Stomach (tissue), 9 donors: ENCODE results near the gene PHACTR3. TPM values are rescaled to one million over a fixed set of nuclear protein-coding genes. Genes with fewer than 3 reads are reported as not detected.

Source experiments
- DNase-seq, 2 donors: peaks; one replicate each; pipeline versions ENCODE4 v3.0.0 to v3.0.0-alpha.2; 2013 to 2019
- H3K27ac ChIP-seq, 5 donors: fragments of 200-600 bp in 4 of 5; sonication (generic) in 4 of 5; one replicate each; pipeline ENCODE4 v1.5.1; 2013 to 2019; ENCODE audit warnings: mild to moderate bottlenecking in 1 of 5, moderate library complexity in 1 of 5
- H3K27me3 ChIP-seq, 3 donors: fragments of 200-600 bp; sonication (generic); one replicate each; pipeline ENCODE4 v1.5.1; 2017 to 2019; ENCODE audit warnings: mixed run types in 1 of 3
- H3K36me3 ChIP-seq, 4 donors: fragments of 200-600 bp; sonication (generic); 1 replicate in 3 of 4; 2 replicates in 1 of 4; pipeline ENCODE4 v1.5.1; 2016 to 2019
- H3K4me1 ChIP-seq, 4 donors: fragments of 200-600 bp; sonication (generic); one replicate each; pipeline ENCODE4 v1.5.1; 2016 to 2019
- H3K4me3 ChIP-seq, 4 donors: fragments of 200-600 bp; sonication (generic) in 3 of 4; one replicate each; pipeline ENCODE4 v1.5.1; 2016 to 2019; ENCODE audit warnings: mild to moderate bottlenecking in 1 of 4
- H3K9me3 ChIP-seq, 4 donors: fragments of 200-600 bp; sonication (generic); one replicate each; pipeline ENCODE4 v1.5.1; 2016 to 2019
- EP300 ChIP-seq: sonication (generic); formaldehyde crosslinking; IDR thresholded peaks from one replicate; pipeline ENCODE4 v1.6.1; 2017; ENCODE audit warnings: antibody characterized with exemption
- POLR2A ChIP-seq, 4 donors: fragments of 450-650 bp; IDR thresholded peaks; one replicate each; pipeline ENCODE4 v1.6.1; 2016; ENCODE audit warnings: antibody characterized with exemption in 4 of 4, control low read depth in 2 of 4, mild to moderate bottlenecking in 1 of 4, moderate library complexity in 1 of 4
- POLR2AphosphoS5 ChIP-seq, 3 donors: sonication (generic); formaldehyde crosslinking; IDR thresholded peaks; one replicate each; pipeline ENCODE4 v1.6.1; 2016; ENCODE audit warnings: antibody characterized with exemption in 3 of 3
- WGBS, 5 donors: extraction: QIAGEN DNeasy Blood & Tissue Kit in 3 of 5; methylation state at CpG; one replicate each; pipeline versions ENCODE4 v1.1.5 to v1.1.7; 2013 to 2018; 5-methylcytosine and 5-hydroxymethylcytosine counted together
- intact Hi-C: fragments of 100-400 bp; cut with DNase I; formaldehyde crosslinking; loops from one replicate; pipeline ENCODE4 v1.15.1; 2023; ENCODE audit warnings: low total_unique reads
- polyA plus RNA-seq, 3 donors: library from polyadenylated mRNA; stranded (reverse); fragments of 200-250 nt; gene quantifications; one replicate each; pipeline ENCODE4 v1.2.3, GENCODE V29; 2013
- total RNA-seq, 5 donors: library from RNA; depleted of rRNA; stranded (reverse); fragments of >200 nt; gene quantifications; one replicate each; pipeline versions ENCODE4 v1.1.0 to v1.2.3, GENCODE V29; 2014 to 2016
- TF ChIP-seq, protein P1 (sequence below), 7 experiments: fragments of 450-650 bp in 4 of 7; fragments of 200-600 bp in 3 of 7; sonication (generic) in 3 of 7; IDR thresholded peaks; one replicate each; pipeline ENCODE4 v1.5.1; 2016 to 2019; ENCODE audit warnings: antibody characterized with exemption in 7 of 7, control low read depth in 2 of 7, mild to moderate bottlenecking in 1 of 7
- donor health status: healthy with polysubstance abuse.
- donor health status: Bipolar disorder and iron deficiency.
- donor health status: healthy.

PHACTR3 gene
- total and polyA plus RNA-seq, 8 donors = 0.55 to 3.7 (median 3.2) TPM; not detected in 3

DNA sequence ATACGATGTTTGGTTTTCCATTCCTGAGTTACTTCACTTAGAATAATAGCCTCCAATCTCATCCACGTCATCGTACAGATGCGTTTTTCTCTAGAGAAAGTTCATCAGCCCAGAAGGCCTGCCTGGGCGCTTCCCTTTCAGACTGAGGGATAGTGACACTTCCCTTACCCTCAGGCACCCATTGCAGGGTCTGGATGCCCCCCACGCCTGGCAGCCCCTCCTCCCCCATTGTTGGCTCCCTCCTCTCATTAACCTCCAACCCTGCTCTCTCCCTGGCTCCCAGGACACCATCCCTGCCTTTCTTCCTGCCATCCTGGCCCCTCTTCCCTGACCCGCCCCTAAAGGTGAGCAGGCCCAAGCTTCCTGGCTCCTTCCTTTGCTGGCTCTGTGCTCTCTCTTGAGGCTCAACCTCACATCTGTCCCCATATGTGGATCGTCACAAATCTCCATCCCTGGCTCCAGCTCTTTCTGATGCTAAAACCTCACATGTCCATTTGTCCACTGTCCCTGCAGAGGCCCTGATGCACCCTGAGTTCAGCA, 183.9 kb downstream of the PHACTR3 start:
- 56 to 72% (median 65%) methylated on average over 8 of the region's 8 CpGs for WGBS, 5 donors
- no peak overlapping the region for H3K4me3 ChIP-seq
- H3K27me3 ChIP-seq = peaks cover 0 to 14% (median 0%) of the 10 kb centered on the region in 3 donors
- H3K27ac ChIP-seq = no peak overlapping the region
- intact Hi-C loops = no loop called here
- DNase-seq = peak in 1 of 2 donors; percentile 9
- H3K9me3 ChIP-seq = peaks cover 0 to 20% (median 13%) of the 10 kb centered on the region in 4 donors
- H3K4me1 ChIP-seq = no peaks in the 10 kb centered on the region
- H3K36me3 ChIP-seq = no peaks in the 10 kb centered on the region
- TF ChIP-seq POLR2AphosphoS5 (IDR thresholded peaks at IDR 0.05) (no peak), POLR2A (IDR thresholded peaks at IDR 0.05) (no peak), EP300 (no peak)

DNA sequence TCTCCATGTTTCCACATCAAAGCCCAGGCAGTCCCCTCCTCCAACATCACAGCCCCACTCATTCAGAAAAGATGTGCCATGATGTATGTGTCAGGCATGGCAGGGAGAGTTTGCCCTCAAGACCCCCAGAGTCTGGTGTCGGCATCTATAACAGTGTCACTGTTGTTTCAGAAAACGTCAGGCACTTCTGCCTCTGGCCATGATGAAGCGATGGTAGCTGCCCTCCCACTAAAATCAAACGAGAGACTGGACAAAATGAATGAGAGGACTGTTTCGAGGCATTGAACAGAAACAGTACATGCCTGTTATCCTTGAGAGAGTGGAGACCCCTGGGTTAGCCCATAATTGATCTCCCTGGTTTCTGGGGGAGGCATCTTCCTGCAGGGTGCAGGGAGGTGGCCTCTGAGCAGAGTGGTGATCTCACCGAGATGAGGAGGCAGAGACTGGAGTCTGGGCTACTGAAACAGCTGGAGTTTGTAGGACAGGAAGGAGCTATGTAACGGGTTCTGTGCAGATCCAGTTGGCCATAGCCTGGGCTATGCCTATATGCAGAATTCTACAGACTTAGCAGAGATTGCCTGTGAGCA, 184.6 kb downstream of the PHACTR3 start:
- no peak for DNase-seq
- peaks cover 0 to 8% (median 0%) of the 10 kb centered on the region in 3 donors for H3K27me3 ChIP-seq
- 70 to 77% (median 73%) methylated on average over 7 of the region's 7 CpGs for WGBS, 5 donors

DNA sequence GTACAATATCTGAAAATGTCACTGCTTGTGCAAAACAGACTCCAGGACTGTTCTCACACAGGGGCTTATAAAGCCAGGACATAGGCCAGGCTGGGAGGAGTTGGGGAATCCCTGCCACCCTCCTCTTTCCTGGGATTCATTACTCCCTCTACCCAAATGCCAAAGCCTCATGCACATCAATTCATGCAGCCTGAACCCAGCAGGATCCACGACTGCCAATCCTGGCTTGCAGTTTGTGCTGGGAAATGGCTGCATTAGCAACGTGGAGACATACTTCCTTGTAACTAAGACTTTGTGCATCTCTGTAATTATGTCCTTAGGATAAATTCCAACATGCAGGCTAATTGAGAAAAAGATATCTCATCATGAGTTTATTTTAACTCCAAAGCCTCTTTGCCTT, 185.3 kb downstream of the PHACTR3 start:
- TF ChIP-seq POLR2AphosphoS5 (IDR thresholded peaks at IDR 0.05) (no peak), EP300 (no peak), POLR2A (IDR thresholded peaks at IDR 0.05) (no peak)
- TF ChIP-seq, protein P1, sequence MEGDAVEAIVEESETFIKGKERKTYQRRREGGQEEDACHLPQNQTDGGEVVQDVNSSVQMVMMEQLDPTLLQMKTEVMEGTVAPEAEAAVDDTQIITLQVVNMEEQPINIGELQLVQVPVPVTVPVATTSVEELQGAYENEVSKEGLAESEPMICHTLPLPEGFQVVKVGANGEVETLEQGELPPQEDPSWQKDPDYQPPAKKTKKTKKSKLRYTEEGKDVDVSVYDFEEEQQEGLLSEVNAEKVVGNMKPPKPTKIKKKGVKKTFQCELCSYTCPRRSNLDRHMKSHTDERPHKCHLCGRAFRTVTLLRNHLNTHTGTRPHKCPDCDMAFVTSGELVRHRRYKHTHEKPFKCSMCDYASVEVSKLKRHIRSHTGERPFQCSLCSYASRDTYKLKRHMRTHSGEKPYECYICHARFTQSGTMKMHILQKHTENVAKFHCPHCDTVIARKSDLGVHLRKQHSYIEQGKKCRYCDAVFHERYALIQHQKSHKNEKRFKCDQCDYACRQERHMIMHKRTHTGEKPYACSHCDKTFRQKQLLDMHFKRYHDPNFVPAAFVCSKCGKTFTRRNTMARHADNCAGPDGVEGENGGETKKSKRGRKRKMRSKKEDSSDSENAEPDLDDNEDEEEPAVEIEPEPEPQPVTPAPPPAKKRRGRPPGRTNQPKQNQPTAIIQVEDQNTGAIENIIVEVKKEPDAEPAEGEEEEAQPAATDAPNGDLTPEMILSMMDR (IDR thresholded peaks at IDR 0.05) = no peak
- Histone ChIP-seq H3K4me1 (no peaks in the 10 kb centered on the region), H3K36me3 (no peaks in the 10 kb centered on the region), H3K27ac (no peak overlapping the region), H3K4me3 (no peak overlapping the region), H3K27me3 (peaks cover 0 to 8% (median 0%) of the 10 kb centered on the region in 3 donors), H3K9me3 (peaks cover 0 to 20% (median 15%) of the 10 kb centered on the region in 4 donors)
- peak in 1 of 2 donors; percentile 8 for DNase-seq
- intact Hi-C loops = no loop called here
- WGBS, 5 donors = 23 to 52% (median 39%) methylated on average over 2 of the region's 2 CpGs

More for the DNA sequence above, 184.6 kb downstream of the PHACTR3 start:
- Histone ChIP-seq H3K4me1 (no peaks in the 10 kb centered on the region), H3K27ac (no peak overlapping the region), H3K9me3 (peaks cover 0 to 20% (median 14%) of the 10 kb centered on the region in 4 donors), H3K36me3 (no peaks in the 10 kb centered on the region), H3K4me3 (no peak overlapping the region)
- no peak for TF ChIP-seq EP300
- TF ChIP-seq, protein P1 (IDR thresholded peaks at IDR 0.05) = no peak
- TF ChIP-seq POLR2A (IDR thresholded peaks at IDR 0.05) = no peak
- intact Hi-C loops = no loop called here

DNA sequence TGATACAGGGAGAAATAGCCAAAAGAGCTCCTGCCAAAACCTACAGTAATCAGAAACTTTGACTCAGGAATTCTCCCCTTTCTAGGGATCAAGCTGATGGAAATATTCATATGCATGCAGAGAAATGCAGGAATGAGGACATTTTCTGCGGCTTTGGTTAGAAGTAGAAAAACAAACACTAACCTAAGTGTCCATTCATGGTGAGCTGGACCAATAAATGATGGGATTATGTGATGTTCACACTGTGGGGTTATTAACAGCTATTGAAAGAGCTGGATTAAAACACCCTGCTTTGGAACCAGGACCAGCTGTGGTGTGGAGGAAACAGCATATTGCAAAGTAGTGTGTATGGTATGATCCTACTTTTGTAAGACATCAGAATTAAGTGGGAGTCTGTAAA, 186.0 kb downstream of the PHACTR3 start:
- H3K4me3 ChIP-seq = no peak overlapping the region
- no peak for DNase-seq
- TF ChIP-seq EP300 = no peak
- no peak for TF ChIP-seq POLR2A (IDR thresholded peaks at IDR 0.05)
- TF ChIP-seq, protein P1 (IDR thresholded peaks at IDR 0.05) = no peak
- no peak for TF ChIP-seq POLR2AphosphoS5 (IDR thresholded peaks at IDR 0.05)
- intact Hi-C loops = no loop called here
- H3K36me3 ChIP-seq = no peaks in the 10 kb centered on the region
- H3K27me3 ChIP-seq = peaks cover 0 to 8% (median 0%) of the 10 kb centered on the region in 3 donors
- H3K9me3 ChIP-seq = peaks cover 0 to 20% (median 15%) of the 10 kb centered on the region in 4 donors
- no peak overlapping the region for H3K27ac ChIP-seq
- 52 to 87% (median 85%) methylated on average over 1 of the region's 1 CpG for whole genome bisulfite sequencing, 5 donors
- H3K4me1 ChIP-seq = no peaks in the 10 kb centered on the region

DNA sequence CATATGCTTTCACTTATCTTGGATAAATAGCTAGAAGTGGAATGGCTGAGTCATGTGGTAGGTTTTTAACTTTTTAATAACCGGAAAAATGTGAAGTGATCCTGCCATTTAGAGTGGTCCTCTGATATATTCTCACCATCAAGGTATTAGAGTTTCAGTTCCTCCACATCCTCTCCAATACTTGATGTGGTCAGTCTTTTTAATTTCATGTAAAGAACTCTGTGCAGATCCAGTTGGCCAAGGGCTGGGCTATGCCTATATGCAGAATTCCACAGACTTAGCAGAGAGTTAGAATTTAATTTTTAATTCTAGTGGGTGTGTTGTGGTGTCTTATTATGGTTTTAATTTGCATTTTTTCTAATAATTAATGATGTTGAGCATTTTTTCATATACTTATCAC, 188.0 kb downstream of the PHACTR3 start:
- peaks cover 0 to 36% (median 29%) of the 10 kb centered on the region in 4 donors for H3K9me3 ChIP-seq
- no peaks in the 10 kb centered on the region for H3K36me3 ChIP-seq
- 93 to 97% (median 94%) methylated on average over 1 of the region's 1 CpG for WGBS, 5 donors
- DNase-seq = no peak
- intact Hi-C loops = no loop called here
- peaks cover 0 to 8% (median 0%) of the 10 kb centered on the region in 3 donors for H3K27me3 ChIP-seq
- TF ChIP-seq POLR2AphosphoS5 (IDR thresholded peaks at IDR 0.05) = no peak
- no peak for TF ChIP-seq EP300
- TF ChIP-seq POLR2A (IDR thresholded peaks at IDR 0.05) = no peak
- TF ChIP-seq, protein P1 (IDR thresholded peaks at IDR 0.05) = no peak
- H3K4me1 ChIP-seq = no peaks in the 10 kb centered on the region
- H3K27ac ChIP-seq = no peak overlapping the region
- no peak overlapping the region for H3K4me3 ChIP-seq
